Measurements from ENCODE around the gene TCF23. TPM values are rescaled to one million over a fixed set of nuclear protein-coding genes. Genes with fewer than 3 reads are reported as not detected.

TCF23 gene
- total and polyA plus RNA-seq, 2 of the 4 experiments (the other 2 are of a cell fraction), result not detected

GRCh38 chr2:27108221-27108620 is 40.6 kb upstream of the TCF23 start:
- no CpG with 5 or more reads among the region's 2 CpGs for WGBS, 2 experiments (ENCODE audit: extremely low coverage in 2 of 2, insufficient read length in 1 of 2)
- BruUV-seq (replicated peaks), result no TSS peak
- in situ Hi-C loops (cut with MboI; ENCODE audit: low sequenced_read_pairs), result no loop called here

More at GRCh38 chr2:27108221-27108620, 40.6 kb upstream of the TCF23 start:
- H2BK15ac ChIP-seq (ENCODE audit: low read depth, low read length), result no peak overlapping the region
- ChIA-PET POLR2A (ENCODE audit: unreplicated experiment) (interaction anchor here (0.6 kb wide), 1 partner anchor 27 kb away, joined by 3 read pairs; no protein-coding TSS in a partner anchor), CTCF (no interaction called here)
- no peak overlapping the region for H2BK5ac ChIP-seq (ENCODE audit: low read depth, low read length, poor library complexity, severe bottlenecking)
- no peak for ATAC-seq (ENCODE audit: low read depth)
- H3K9ac ChIP-seq (ENCODE audit: low read depth, low read length), result no peak overlapping the region
- H3K4me1 ChIP-seq (ENCODE audit: control insufficient read depth, insufficient read depth, low read length), result no peaks in the 10 kb centered on the region
- dilution Hi-C loops (cut with HindIII; ENCODE audit: low sequenced_read_pairs, unreplicated experiment), result no loop called here
- no peaks in the 10 kb centered on the region for H4K20me1 ChIP-seq (ENCODE audit: insufficient read depth, low read length)
- no peaks in the 10 kb centered on the region for H3K9me1 ChIP-seq (ENCODE audit: insufficient read depth, low read length)
- no peaks in the 10 kb centered on the region for H3K36me3 ChIP-seq (ENCODE audit: control insufficient read depth, insufficient read depth, low read length)
- no peak overlapping the region for H3K23ac ChIP-seq (ENCODE audit: low read depth, low read length)
- H2AFZ ChIP-seq (replicated peaks; ENCODE audit: low read length, poor library complexity), result no peak overlapping the region
- H3K4me3 ChIP-seq (ENCODE audit: insufficient read depth, low read depth, low read length), result no peak overlapping the region
- H3K4ac ChIP-seq (ENCODE audit: low read depth, low read length), result no peak overlapping the region
- no peak overlapping the region for H4K91ac ChIP-seq (ENCODE audit: insufficient read depth, low read depth, low read length)
- H3K4me2 ChIP-seq (ENCODE audit: low read depth, low read length), result no peak overlapping the region
- H3K14ac ChIP-seq (replicated peaks; ENCODE audit: low read depth, low read length), result no peak overlapping the region
- no peak overlapping the region for H2BK20ac ChIP-seq (ENCODE audit: low read depth, low read length)
- H4K5ac ChIP-seq (ENCODE audit: low read depth, low read length), result no peak overlapping the region
- H2AK5ac ChIP-seq (ENCODE audit: low read depth, low read length), result no peak overlapping the region
- TF ChIP-seq RAD21 (IDR thresholded peaks at IDR 0.05; ENCODE audit: low read length), result no peak
- no peak overlapping the region for H2BK120ac ChIP-seq (ENCODE audit: low read depth, low read length)
- H3K9me3 ChIP-seq (ENCODE audit: control insufficient read depth, insufficient read depth, low read length), result no peaks in the 10 kb centered on the region
- intact Hi-C loops (cut with micrococcal nuclease), result no loop called here
- no peak overlapping the region for H4K8ac ChIP-seq (ENCODE audit: low read depth in 2 of 2, low read length in 2 of 2)
- H3K27me3 ChIP-seq (ENCODE audit: control insufficient read depth, insufficient read depth, low read length), result peaks cover 34% of the 10 kb centered on the region
- H2AK9ac ChIP-seq (replicated peaks; ENCODE audit: low read depth, low read length, poor library complexity), result no peak overlapping the region
- H3K18ac ChIP-seq (ENCODE audit: low read depth, low read length), result no peak overlapping the region
- H3K56ac ChIP-seq (ENCODE audit: extremely low read depth, insufficient read depth, low read length), result no peak overlapping the region
- DNase-seq, result no peak
- H3K27ac ChIP-seq (ENCODE audit: insufficient read depth, low read length), result no peak overlapping the region
- no peaks in the 10 kb centered on the region for H3K79me1 ChIP-seq (ENCODE audit: low read depth in 1 of 2, low read length in 2 of 2)
